HepG2 (cell line): ENCODE data around the gene PDE3B. TPM values are rescaled to one million over a fixed set of nuclear protein-coding genes. Genes with fewer than 3 reads are reported as not detected.

Experiments used
- ASH2L ChIP-seq: fragments of 300-600, 200-600 bp; sonication (generic); IDR thresholded peaks from 2 replicates; pipeline ENCODE4 v1.7.0; 2017; ENCODE audit warnings: low read depth, mild to moderate bottlenecking, moderate library complexity, mixed read lengths, low read length; ENCODE audit not compliant: insufficient read length
- CBX5 ChIP-seq: sonication (generic); formaldehyde crosslinking; IDR thresholded peaks from 2 replicates; pipeline ENCODE4 v1.4.0; 2020; ENCODE audit warnings: missing genetic modification reagents, borderline replicate concordance
- HOXA7 ChIP-seq: sonication (generic); formaldehyde crosslinking; IDR thresholded peaks from 2 replicates; pipeline ENCODE4 v1.8.1; 2022; ENCODE audit warnings: mild to moderate bottlenecking, missing genetic modification reagents, moderate library complexity
- KAT2B ChIP-seq: fragments of 150-350 bp; IDR thresholded peaks from 2 replicates; pipeline ENCODE4 v1.6.1; 2014; ENCODE audit warnings: low read depth, low read length, borderline replicate concordance
- MEIS2 ChIP-seq: sonication (generic); formaldehyde crosslinking; IDR thresholded peaks from 2 replicates; pipeline ENCODE4 v1.9.0; 2021; ENCODE audit warnings: mild to moderate bottlenecking, missing genetic modification reagents
- NFYB ChIP-seq: sonication (generic); formaldehyde crosslinking; IDR thresholded peaks from 2 replicates; pipeline ENCODE4 v1.4.0; 2020; ENCODE audit warnings: missing genetic modification reagents
- POLR2G ChIP-seq: fragments of 200-400 bp; formaldehyde crosslinking; IDR thresholded peaks from 2 replicates; pipeline ENCODE4 v1.6.1; 2018; ENCODE audit warnings: mild to moderate bottlenecking, low read depth, low read length, moderate library complexity
- RAD51 ChIP-seq: fragments of 450-650 bp; IDR thresholded peaks from 2 replicates; pipeline ENCODE4 v1.6.1; 2016; ENCODE audit warnings: borderline replicate concordance
- RFXAP ChIP-seq: sonication (generic); formaldehyde crosslinking; IDR thresholded peaks from 2 replicates; pipeline ENCODE4 v1.4.0; 2020; ENCODE audit warnings: missing genetic modification reagents, borderline replicate concordance
- SALL1 ChIP-seq: sonication (generic); formaldehyde crosslinking; IDR thresholded peaks from 2 replicates; pipeline ENCODE4 v1.8.0; 2022; ENCODE audit warnings: mild to moderate bottlenecking, missing genetic modification reagents
- SRSF1 ChIP-seq: fragments of 200-400 bp; formaldehyde crosslinking; optimal IDR thresholded peaks from 2 replicates; pipeline ENCODE3; 2017; ENCODE audit warnings: mild to moderate bottlenecking, low read depth, low read length, moderate library complexity
- TAF1 ChIP-seq: sonication (generic); formaldehyde crosslinking; IDR thresholded peaks from 2 replicates; pipeline ENCODE4 v1.4.0; 2020; ENCODE audit warnings: missing genetic modification reagents
- ZBTB42 ChIP-seq: sonication (generic); formaldehyde crosslinking; IDR thresholded peaks from 2 replicates; pipeline ENCODE4 v1.5.0; 2020; ENCODE audit warnings: mild to moderate bottlenecking, missing genetic modification reagents
- ZNF552 ChIP-seq: sonication (generic); formaldehyde crosslinking; IDR thresholded peaks from 2 replicates; pipeline ENCODE4 v1.9.0; 2022; ENCODE audit warnings: missing genetic modification reagents, mild to moderate bottlenecking, borderline replicate concordance
- ZNF724P ChIP-seq: sonication (generic); formaldehyde crosslinking; IDR thresholded peaks from 2 replicates; pipeline ENCODE4 v1.8.0; 2022; ENCODE audit warnings: missing genetic modification reagents, borderline replicate concordance
- ZNF768 ChIP-seq: sonication (generic); formaldehyde crosslinking; IDR thresholded peaks from 2 replicates; pipeline ENCODE4 v1.4.0; 2020; ENCODE audit warnings: missing genetic modification reagents
- ZSCAN29 ChIP-seq: sonication (generic); formaldehyde crosslinking; conservative IDR thresholded peaks from 2 replicates; pipeline ENCODE4 v1.4.0; 2020; ENCODE audit warnings: mild to moderate bottlenecking, missing genetic modification reagents
- polyA plus RNA-seq, 8 experiments: library from polyadenylated mRNA; depleted of rRNA in 3 of 8; stranded (reverse) in 7 of 8; unstranded in 1 of 8; fragments of >200 nt; fragmentation: Illumina TruSeq in 4 of 8; extraction: Trizol in 4 of 8; gene quantifications; 2 replicates each; pipeline versions ENCODE4 v1.2.1 to v1.2.3, GENCODE V29; 2011 to 2016; ENCODE audit warnings: low read depth in 4 of 8, missing spikeins in 1 of 8, mixed read lengths in 1 of 8; ENCODE audit not compliant: insufficient read depth in 1 of 8
- total RNA-seq, 5 experiments: library from RNA; depleted of rRNA; stranded (reverse); fragments of >200 nt; fragmentation: Illumina TruSeq; extraction: Trizol; gene quantifications; 2 replicates each; pipeline ENCODE4 v1.2.3, GENCODE V29; 2016; ENCODE audit warnings: low read depth in 1 of 5
- TF ChIP-seq, protein P1 (sequence below): sonication (generic); formaldehyde crosslinking; conservative IDR thresholded peaks from 2 replicates; pipeline ENCODE4 v1.4.0; 2020; ENCODE audit warnings: mild to moderate bottlenecking, missing genetic modification reagents, moderate library complexity
- TF ChIP-seq, protein P2 (sequence below): sonication (generic); formaldehyde crosslinking; IDR thresholded peaks from 2 replicates; pipeline ENCODE4 v1.4.0; 2020; ENCODE audit warnings: mild to moderate bottlenecking, missing genetic modification reagents

PDE3B gene
- total and polyA plus RNA-seq, 2 of the 13 experiments (the other 11 are each of a cell fraction or from before 2014, with no cell fraction given): 14.1 to 26.5 TPM

DNA sequence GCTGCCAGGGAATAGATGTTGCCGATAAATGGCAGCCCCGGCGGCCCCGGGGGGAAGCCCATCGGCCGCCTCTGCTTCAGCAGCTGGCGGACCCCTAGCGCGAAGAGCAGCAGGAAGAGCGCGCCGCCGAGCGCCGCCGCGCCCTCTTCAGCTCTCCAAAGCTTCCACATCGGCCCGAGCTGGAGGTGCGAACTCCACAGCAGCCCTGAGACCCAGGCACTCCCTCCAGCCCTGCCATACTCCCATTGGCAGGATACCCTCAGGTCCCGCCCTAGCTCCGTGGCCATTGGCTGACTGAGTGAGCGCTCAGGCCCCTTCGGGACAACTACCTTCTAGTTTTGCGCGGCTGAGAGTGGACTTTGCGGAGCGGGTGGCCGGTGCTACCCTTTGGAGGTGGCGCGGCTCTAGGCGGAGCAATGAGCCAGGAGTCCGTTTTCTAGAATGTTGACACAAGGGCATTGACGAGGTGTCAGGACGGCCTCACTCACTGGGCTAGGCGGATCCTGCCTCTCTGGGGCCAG lies 248.5 kb downstream of the PDE3B start, which contains the start of gene CYP2R1 (continued):
- TF ChIP-seq CBX5 (CRISPR knock-in tag) (no peak; the same call in 1 of the 2 replicates), KAT2B (no peak), ZSCAN29 (CRISPR knock-in tag) (no peak), SALL1 (CRISPR knock-in tag) (peak; percentile 37; the same call in 1 of the 2 replicates), ZNF724P (no peak), RAD51 (no peak), TAF1 (CRISPR knock-in tag) (no peak), RFXAP (CRISPR knock-in tag) (0 out of 2 replicates have a peak, but pooled peaks have one; percentile 21), POLR2G (peak; percentile 44; the same call in 1 of the 2 replicates), HOXA7 (no peak), ZNF552 (CRISPR knock-in tag) (no peak), NFYB (CRISPR knock-in tag) (peak; percentile 89), ZBTB42 (CRISPR knock-in tag) (no peak), MEIS2 (CRISPR knock-in tag) (peak; percentile 87), ZNF768 (CRISPR knock-in tag) (no peak), ASH2L (no peak), SRSF1 (no peak)
- TF ChIP-seq, protein P1, sequence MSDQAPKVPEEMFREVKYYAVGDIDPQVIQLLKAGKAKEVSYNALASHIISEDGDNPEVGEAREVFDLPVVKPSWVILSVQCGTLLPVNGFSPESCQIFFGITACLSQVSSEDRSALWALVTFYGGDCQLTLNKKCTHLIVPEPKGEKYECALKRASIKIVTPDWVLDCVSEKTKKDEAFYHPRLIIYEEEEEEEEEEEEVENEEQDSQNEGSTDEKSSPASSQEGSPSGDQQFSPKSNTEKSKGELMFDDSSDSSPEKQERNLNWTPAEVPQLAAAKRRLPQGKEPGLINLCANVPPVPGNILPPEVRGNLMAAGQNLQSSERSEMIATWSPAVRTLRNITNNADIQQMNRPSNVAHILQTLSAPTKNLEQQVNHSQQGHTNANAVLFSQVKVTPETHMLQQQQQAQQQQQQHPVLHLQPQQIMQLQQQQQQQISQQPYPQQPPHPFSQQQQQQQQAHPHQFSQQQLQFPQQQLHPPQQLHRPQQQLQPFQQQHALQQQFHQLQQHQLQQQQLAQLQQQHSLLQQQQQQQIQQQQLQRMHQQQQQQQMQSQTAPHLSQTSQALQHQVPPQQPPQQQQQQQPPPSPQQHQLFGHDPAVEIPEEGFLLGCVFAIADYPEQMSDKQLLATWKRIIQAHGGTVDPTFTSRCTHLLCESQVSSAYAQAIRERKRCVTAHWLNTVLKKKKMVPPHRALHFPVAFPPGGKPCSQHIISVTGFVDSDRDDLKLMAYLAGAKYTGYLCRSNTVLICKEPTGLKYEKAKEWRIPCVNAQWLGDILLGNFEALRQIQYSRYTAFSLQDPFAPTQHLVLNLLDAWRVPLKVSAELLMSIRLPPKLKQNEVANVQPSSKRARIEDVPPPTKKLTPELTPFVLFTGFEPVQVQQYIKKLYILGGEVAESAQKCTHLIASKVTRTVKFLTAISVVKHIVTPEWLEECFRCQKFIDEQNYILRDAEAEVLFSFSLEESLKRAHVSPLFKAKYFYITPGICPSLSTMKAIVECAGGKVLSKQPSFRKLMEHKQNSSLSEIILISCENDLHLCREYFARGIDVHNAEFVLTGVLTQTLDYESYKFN (CRISPR knock-in tag): 0 out of 2 replicates have a peak, but pooled peaks have one; percentile 25
- TF ChIP-seq, protein P2, sequence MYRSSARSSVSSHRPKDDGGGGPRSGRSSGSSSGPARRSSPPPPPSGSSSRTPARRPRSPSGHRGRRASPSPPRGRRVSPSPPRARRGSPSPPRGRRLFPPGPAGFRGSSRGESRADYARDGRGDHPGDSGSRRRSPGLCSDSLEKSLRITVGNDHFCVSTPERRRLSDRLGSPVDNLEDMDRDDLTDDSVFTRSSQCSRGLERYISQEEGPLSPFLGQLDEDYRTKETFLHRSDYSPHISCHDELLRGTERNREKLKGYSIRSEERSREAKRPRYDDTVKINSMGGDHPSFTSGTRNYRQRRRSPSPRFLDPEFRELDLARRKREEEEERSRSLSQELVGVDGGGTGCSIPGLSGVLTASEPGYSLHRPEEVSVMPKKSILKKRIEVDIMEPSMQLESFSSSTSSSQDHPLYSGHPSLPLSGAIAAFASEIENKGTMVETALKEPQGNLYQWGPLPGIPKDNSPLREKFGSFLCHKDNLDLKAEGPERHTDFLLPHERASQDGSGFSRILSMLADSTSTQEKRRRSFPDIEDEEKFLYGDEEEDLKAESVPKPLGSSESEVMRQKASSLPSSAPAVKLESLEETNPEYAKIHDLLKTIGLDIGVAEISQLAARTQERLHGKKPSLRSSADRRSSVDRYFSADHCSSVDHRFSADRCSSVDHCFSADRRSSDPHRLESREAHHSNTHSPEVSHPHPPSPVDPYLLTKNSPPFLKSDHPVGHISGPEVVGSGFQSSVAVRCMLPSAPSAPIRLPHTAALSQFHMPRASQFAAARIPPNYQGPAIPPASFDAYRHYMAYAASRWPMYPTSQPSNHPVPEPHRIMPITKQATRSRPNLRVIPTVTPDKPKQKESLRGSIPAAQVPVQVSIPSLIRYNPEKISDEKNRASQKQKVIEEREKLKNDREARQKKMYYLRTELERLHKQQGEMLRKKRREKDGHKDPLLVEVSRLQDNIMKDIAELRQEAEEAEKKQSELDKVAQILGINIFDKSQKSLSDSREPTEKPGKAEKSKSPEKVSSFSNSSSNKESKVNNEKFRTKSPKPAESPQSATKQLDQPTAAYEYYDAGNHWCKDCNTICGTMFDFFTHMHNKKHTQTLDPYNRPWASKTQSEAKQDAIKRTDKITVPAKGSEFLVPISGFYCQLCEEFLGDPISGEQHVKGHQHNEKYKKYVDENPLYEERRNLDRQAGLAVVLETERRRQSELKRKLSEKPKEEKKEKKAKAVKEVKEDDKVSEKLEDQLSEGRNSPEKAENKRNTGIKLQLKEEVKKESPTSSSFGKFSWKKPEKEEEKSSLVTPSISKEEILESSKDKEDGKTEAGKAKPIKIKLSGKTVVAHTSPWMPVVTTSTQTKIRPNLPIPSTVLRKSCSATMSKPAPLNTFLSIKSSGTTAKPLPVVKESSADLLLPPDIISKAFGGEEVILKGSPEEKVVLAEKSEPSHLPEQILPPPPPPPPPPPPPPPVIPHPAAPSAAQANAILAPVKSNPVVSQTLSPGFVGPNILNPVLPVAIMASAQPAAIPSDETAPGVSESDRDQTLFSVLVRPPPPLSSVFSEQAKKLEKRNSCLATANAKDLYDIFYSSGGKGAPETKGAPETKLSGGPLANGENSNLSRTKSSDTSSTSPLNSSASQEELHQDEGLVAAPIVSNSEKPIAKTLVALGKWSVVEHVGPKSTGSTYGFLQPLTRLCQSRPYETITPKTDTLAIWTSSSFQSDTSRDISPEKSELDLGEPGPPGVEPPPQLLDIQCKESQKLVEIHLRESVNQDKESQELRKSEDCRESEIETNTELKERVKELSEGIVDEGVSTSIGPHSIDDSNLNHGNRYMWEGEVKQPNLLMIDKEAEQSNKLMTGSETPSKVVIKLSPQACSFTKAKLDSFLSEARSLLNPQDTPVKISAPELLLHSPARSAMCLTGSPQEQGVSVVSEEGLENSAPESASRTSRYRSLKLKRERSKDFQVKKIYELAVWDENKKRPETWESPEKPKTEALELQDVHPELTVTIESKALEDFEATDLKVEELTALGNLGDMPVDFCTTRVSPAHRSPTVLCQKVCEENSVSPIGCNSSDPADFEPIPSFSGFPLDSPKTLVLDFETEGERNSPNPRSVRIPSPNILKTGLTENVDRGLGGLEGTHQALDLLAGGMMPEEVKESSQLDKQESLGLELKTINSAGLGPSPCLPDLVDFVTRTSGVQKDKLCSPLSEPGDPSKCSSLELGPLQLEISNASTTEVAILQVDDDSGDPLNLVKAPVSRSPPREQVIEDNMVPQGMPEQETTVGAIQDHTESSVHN (CRISPR knock-in tag): no peak
